Jurkat, Clone E6-1 (cell line): ENCODE measurements around the gene MAPKAP1.

Experiments used
- DNase-seq: peaks from one replicate; pipeline ENCODE4 v3.0.0-alpha.2; 2011; ENCODE audit warnings: low read depth, low spot score
- H3K4me3 ChIP-seq: 2 replicates; pipeline ENCODE4 v1.5.1; 2011; ENCODE audit warnings: mild to moderate bottlenecking, low read length, control low read depth, moderate library complexity

Gene MAPKAP1

DNA sequence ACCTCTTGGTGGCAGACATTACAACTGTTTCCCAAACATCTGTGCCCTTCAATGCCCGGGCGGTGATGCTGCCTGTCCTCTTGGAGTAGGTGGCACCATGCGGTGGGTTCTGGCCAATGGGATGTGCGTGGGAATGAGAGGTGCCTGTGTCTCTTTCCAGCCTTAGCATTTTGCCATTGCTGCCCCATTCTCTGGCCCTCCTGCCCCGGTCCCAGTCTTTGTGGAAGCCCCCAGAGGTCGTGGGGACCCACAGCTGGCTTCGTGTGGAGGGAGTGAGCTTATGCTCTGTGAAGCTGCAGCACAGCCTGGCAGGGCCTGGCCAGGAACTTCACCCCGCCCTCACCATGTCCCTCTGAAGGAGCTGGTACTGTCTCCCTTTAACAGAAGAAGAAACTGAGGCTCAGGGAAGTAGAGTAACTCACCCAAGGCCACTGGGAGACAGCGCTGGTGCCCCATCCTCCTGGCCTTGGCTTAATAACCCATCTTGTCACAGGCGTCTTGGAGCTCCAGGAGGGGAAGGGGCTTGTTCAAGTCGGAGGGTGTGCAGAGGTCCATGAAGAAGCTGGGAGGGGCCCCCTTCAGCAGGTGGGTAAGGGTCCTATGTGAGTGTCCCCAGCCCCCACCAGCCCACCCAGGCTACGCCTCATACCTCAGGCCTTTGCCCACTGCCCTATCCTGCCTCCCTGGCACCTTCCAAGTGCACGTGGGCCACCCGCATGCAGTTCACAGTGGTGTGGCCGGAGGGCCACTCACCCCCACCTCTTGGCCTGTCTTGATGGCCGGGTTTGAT is 271.8 kb downstream of the MAPKAP1 start:
- no peak overlapping the region for H3K4me3 ChIP-seq
- no peak for DNase-seq

DNA sequence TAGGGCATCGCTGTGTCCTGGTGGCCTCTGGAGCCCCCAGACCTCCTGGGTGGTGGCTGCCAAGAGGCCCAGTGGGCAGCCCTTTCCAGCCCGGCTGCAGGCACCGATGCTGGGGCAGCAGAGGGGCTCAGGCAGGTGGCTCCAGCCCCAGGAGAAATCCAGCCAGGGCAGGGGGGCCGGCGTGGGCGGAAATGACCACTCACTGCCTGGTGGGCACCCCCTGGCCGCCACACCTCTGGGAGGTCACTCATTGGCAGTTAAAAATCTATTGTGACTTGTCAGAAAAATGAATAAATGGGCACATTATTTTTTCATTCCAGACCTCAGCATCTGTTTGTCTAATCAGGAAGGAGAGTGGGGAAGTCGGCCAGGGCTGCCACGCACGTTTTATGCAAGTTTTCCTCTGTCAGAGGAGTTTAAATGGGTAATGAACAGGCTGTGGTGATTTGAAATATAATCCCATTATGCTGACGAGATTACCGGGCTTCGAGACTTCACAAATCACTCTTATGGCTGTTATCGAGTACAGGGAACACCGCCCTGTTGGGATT is 273.5 kb downstream of the MAPKAP1 start:
- DNase-seq = no peak
- H3K4me3 ChIP-seq = no peak overlapping the region

DNA sequence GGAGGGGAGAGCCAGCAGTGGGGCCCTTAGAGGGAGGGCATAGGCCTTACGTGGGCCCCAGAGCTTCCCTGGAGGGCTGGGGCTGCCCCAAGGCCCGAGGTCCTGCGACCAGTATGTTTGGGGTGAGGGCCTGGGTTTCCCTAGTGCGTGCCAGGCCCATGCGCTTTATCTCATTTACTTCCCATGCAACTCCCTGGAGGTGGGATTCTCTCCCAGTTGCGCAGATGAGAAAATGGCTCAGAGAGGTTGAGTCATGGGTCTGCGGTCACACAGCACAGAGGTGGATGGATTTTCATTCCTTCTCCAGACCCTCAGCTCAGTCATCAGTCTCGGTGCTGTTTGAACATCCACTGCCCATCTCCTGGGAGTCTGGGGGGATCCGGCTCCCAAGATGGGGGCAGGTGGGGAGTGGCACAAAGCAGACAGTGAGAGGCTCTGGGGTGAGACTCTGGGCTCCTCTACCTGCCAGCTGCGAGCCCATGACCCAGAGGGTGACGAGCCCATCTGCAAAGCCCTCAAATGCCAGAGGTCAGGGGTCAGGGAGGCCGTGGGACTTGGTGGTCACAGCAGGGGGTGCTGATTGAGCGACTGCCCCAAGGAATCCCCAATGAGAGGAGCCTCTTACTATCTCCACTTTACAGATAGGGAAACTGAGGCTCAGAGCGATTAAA is 274.2 kb downstream of the MAPKAP1 start:
- H3K4me3 ChIP-seq = no peak overlapping the region
- DNase-seq = no peak

DNA sequence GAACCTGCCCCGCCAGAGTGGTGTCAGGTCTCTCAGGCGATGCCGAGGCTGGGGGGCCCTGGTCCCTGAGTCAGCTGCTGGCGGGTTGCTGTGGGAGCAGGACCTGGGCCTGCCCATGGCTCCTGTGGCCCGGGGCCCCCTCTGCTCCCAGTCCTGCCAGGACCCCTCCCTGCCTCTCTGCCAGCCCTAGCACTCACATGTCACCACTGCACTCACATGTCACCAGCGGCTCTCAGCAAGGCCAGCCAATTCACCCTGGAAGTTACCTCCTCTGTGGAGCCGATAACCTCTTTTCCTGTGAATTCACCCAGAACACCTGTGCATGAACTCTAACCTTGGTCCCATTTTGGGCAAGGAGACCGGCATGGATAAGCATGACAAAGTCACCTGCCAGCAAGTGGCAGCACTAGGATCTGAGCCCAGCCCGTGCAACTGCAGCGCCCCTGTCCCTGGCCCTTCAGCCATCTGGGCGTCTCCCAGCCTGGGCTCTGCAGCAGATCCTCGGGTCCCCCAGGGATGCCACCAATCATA is 275.2 kb downstream of the MAPKAP1 start:
- DNase-seq = no peak
- H3K4me3 ChIP-seq = no peak overlapping the region

DNA sequence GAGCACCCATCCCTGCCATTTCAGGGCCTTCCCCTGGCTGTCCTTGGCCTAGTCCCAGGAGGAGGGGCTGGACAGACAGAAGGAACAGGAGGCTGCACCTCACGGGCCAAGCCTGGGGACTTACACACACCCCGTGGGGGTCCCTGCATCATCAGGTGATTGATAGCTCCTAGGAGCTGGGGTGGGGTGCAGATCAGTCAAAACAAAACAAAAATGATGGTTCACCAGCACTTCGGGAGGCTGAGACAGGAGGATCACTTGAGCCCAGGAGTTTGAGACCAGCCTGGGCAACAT is 276.0 kb downstream of the MAPKAP1 start:
- no peak overlapping the region for H3K4me3 ChIP-seq
- no peak for DNase-seq

DNA sequence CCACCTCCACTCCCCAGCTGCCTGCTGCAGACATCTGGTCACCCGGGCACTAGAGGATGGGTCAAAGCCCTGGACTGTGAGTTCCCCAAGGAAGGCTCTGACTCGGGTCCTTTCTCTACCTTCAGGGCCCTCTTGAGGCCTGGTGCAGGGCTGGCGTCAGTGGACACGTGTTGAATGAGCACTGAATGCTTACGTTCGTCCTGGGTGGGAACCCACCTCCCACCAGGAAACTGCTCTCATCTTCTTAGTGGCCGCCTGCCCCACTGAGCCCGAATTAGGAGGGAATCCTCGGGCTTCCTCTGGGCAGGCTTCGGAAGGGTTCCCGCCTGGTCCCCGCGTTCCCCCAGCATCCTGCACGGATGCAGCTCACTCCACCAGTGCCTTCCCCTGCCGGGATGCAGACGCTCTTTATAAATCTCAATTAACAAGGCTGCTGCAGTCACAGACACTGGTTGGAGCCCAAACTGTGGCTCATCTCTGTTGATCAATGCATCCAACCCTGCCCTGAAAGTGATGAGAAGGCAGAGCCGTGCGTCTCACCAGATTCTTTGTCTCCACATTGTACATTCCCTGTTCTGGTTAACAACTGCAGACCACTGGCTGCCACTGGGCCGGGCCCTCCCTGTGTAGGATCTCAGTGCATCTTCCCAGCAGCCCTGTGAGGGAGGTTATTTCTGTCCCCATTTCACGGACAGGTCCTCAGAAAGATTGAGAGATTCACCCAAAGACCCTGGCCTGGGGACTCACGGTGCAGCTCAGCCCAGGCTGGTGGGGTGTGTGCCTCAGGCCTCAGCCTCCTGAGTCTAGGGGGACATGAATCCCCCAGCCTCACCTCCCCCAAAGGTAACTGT is 276.6 kb downstream of the MAPKAP1 start:
- DNase-seq = no peak
- H3K4me3 ChIP-seq = no peak overlapping the region

DNA sequence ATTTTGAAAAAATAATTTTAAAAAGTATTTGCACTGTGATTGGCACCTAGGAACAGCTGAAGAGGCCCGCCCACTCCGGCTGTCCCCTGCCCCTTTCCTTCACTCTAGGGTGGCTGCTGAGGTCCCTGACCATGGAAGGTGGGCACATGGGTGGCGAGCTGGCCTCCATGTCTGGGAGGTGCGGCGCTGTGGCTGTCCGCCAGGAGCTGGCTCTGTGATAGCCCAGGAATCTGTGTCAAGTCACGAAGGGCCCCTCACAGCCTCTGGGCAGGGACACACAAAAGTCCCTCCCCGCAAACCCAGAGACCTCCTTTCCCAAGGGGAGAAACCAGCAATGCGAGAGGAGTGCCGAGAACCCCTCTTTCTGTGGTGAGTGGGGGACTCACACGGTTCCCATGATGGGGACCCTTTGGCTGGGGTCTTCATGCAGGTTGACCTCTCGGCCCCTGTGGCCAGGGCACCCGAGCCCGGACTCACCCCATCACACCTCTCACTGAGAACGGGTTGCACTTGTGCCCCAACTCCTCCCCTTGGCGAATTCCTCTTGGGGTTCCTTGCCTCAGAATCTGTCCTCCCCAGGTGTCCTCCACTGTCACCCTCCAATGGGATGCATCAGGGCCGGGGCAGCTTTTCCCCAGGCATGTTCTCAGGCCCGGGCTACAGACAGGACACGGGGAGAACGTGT is 277.4 kb downstream of the MAPKAP1 start:
- no peak overlapping the region for H3K4me3 ChIP-seq
- no peak for DNase-seq

DNA sequence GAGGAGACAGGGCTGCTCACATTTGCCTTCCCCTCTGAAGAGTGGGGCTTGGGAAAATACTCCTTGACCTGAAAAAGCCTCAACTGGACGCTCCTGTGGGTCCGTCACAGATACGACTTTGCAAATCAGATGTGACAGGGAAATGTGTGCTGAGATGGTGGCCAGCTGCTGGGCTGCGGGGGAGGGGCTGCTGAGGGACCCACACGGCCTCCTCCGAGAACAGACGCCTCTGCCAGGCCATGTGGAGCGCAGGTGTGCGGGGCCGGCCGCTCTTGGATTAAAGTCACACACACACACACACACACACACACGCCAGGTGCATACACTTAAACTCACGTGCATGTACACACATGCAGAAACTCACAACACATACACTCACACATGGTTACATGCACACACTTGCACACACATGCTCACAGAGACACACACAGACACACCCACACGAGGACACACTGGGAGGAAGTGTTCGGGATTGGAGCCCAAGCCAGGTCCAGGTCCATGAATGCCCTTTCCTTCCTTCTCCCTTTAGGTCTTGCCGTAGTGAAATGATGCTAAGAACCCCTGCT is 278.0 kb downstream of the MAPKAP1 start:
- H3K4me3 ChIP-seq = no peak overlapping the region
- DNase-seq = no peak

DNA sequence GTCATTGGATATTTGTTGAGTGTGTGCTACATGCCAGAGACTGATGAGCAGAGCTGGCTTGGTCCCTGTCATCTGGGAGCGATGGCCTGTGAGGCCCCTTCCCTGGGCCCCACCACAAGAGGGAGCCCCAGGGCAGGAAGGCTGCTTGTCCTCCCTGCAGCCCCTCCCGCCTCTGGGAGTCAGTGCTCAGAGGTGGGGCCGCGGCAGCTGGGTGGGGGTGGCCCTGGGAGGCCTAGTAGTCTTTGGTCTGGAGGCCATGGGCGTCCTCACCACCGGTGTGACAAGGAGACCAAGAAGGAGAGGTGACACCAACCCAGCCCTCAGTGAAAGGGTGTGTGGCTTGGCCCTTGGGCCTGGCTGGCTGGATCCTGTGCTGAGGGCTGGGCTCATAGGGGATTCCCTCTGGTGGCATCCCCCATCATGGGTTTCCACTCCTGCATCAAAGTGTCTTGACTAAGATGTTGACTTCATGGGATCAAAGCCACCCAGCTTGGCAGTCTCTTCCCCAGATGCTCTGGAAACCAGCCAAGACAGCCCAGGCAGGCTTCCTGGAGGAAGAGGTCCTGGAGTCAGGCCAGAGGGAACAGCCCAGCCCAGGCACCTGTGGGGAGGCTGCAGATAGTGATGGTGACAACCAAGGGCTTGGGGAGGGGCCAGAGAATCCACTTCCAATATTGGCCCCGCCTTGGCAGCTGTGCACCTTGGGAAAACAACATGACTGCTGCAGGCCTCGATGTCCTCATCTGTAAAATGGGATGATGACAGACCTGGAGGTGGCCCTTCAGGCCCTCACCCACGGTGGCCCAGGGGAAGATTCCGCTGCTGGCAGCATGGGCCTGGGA is 278.7 kb downstream of the MAPKAP1 start:
- no peak for DNase-seq
- H3K4me3 ChIP-seq = no peak overlapping the region

DNA sequence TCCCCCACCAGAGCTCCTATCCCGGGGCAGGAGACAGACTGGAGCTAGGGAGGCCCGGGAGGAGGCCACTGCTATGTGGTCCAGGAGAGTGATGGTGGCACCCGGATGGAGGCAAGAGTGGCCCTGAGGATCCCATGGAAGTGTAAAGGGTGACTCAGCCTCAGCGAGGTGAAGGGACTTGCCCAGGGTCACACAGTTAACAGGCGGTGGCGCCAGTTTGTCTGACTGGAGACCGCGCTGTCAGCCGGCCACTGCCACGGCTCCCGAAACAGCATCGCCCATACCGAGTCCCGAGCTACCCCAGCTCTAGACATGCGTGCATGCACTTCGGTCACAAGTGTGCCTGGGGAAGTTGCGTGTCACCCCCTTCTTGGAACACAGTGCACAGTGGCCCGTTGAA is 279.5 kb downstream of the MAPKAP1 start:
- no peak overlapping the region for H3K4me3 ChIP-seq
- no peak for DNase-seq

DNA sequence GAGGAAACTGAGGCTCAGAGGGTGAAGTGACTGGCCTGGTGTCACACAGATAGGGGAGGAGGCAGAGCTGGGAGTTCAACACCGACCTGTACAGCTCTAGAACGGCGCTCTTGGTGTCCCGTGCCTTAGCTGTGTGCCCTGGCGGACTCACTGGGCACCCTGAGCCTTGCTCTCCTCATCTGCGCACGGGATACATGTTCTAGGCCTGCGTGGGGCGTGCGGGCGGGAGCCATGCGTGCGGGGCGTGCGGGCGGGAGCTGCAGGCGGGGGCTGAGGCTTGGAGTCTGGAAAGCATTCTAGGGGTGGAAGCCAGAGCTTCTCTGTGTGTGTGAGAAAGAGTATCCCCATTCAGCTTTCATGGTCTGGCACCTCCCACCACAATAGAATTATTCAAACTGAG is 280.1 kb downstream of the MAPKAP1 start:
- H3K4me3 ChIP-seq = no peak overlapping the region

DNA sequence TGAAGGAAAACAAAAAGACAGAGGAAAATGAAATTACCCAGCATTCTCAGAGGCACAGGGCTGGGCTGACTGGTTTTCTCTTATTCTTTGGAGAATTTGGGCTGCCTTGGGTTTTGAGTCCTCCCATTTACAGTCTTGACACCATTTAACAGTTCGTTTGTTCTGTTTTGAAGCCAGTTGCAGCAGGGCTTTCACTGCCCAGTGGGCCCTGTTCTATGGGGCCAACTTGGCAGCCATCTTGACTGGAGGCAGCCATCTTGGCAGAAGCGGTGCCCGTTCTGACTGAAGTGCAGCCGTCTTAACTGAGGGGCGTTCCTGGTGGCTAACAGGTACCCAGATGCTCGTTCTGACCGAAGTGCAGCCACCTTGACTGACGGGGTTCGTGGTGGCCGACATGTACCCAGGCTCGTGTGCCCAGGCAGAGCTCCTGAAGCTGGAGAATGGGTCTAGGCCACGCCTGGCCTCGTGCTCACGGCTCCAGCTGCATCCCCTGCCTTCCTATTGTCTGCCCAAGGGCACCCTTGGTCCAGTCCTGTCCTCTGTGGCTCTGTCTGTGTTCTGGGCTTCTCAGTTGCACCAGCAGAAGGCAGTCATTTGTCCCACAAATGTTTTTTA is 281.0 kb downstream of the MAPKAP1 start:
- H3K4me3 ChIP-seq = no peak overlapping the region
- no peak for DNase-seq

More for the DNA sequence above, 280.1 kb downstream of the MAPKAP1 start:
- DNase-seq = no peak

DNA sequence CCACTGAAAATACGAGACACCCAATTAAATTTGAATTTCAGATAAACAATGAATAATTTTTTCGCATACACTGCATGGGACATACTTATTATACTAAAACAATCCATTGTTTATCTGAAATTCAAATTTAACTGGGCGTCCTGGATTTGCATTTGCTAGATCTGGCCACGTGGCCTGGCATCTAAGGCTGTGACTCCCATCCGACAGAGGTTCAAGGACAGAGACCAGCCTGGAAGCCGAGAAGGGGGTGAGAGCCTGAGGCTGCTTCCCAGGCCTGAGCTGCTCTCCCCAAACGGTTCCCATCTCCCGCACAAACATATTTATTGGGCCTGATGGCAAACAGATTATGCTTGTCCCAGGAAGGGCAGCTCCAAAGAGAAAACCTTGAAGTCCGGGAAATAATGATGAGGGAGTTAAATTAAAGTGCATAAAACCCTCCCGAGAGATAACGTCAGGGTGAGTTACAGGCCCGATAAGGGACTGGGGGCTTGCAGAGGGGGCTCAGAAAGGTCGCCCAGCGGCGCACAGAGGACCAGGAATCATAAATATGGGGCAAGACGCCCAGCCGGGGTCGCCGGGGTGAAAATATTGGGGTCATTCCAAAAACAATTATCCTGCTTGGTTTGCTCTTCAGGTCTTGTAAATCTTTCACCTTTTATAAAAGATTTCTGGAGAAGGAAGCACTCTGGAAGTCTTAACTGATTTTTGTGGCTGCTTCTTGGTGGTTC is 281.7 kb downstream of the MAPKAP1 start:
- no peak overlapping the region for H3K4me3 ChIP-seq
- no peak for DNase-seq

DNA sequence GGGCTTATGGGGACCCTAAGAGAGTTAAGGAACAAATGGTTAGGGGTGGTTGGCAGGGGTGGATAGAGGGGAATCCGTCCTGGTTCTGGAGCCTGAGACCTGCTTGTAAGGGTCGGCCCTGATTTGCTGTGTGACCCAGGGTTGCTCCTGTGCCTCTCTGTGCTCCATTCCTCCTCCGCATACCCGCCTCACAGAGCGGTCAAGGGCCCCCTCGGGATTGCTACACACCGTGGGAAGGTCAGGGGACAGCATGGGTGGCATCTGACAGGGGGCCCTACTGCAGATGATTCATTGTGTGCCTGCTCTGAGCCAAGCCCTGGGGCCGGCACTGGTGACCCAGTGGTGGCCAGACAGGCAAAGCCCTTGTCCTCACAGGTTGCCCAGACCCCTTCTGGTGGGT is 283.0 kb downstream of the MAPKAP1 start:
- no peak for DNase-seq
- no peak overlapping the region for H3K4me3 ChIP-seq

DNA sequence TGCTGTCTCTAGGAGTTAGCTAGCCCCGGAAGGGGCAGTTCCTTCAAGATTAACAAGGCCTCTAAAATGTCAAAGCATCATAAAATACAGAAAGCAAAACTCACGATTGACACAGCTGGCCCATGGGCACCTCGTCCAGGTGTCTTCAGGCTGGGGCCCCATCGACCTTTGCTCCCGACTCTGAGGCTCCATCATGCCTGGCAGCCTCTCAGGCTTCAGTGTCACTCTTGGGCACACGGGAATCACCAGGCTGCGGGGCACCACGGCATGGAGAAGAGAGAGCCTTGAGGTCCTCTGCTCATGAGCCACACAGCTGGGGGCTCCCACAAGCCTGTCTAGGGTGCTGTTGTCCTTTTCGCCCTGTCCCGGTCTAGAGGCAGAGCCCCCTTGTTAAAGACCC is 284.2 kb downstream of the MAPKAP1 start:
- H3K4me3 ChIP-seq = no peak overlapping the region
- DNase-seq = no peak

DNA sequence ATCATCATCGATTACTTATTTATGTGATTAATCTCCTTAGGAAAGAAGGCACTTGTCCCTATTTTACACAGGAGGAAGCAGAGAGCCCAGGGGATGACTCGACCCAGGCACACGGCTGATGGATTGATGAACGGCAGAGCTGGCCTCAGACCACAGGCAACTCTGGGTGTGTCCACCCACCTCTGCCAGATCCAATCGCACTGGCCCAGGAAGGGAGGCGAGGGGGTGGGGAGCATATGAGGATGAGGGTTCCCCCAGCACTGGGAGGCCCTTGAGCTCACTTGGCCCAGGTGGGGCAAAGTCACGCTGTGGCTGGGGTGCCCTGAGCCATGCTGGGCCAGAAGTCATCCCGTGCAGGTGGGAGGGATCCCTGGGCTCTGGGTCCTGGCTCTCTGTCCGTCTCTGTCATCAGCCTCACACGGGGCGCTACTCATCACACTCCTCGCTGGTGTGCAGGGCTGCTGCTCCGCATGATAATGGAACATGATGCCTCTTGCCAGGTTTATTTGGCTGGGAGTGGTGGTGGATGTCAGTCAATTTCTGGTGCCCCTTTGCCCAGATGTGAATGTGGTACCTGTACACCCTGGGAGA is 285.3 kb downstream of the MAPKAP1 start:
- no peak for DNase-seq
- no peak overlapping the region for H3K4me3 ChIP-seq

DNA sequence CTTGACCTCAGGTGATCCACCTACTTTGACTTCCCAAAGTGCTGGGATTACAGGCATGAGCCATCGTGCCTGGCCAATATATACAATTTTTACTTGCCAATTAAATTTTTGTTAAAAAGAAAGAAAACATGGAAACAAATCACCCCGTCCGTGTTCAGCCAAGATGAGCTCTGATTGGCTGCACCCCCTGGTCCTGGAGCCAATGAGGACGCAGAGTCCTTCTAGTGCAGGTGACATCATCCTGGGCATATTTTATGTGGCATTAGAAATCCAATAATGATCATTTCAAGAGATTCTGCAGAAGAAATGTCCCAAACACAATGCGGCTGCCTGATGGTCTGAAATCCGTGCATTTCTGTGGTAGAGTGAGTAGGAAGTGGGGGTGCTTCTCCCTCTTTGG is 285.8 kb downstream of the MAPKAP1 start:
- H3K4me3 ChIP-seq = no peak overlapping the region
- no peak for DNase-seq
